HT-29 (cell line): ENCODE results near the gene TPSB2. TPM values are rescaled to one million over a fixed set of nuclear protein-coding genes. Genes with fewer than 3 reads are reported as not detected.
"Not testable (repeated sequence)": the region's sequence is repeated elsewhere in the genome, so short reads cannot be mapped to it uniquely, and the experiment has no call there.

Source experiments
- DNase-seq: peaks from one replicate; pipeline ENCODE4 v3.0.0-alpha.2; 2015; ENCODE audit warnings: low spot score
- total RNA-seq: library from RNA; depleted of rRNA; stranded (reverse); fragments of >200 nt; shearing (Covaris generic); gene quantifications from 2 replicates; pipeline ENCODE4 v1.2.3, GENCODE V29; 2014

The TPSB2 gene
- total RNA-seq, 1 experiment from 2014 or later, result not detected

GRCh38 chr16:1261131-1261892 is 31.3 kb upstream of the TPSB2 start:
- no peak for DNase-seq

DNA sequence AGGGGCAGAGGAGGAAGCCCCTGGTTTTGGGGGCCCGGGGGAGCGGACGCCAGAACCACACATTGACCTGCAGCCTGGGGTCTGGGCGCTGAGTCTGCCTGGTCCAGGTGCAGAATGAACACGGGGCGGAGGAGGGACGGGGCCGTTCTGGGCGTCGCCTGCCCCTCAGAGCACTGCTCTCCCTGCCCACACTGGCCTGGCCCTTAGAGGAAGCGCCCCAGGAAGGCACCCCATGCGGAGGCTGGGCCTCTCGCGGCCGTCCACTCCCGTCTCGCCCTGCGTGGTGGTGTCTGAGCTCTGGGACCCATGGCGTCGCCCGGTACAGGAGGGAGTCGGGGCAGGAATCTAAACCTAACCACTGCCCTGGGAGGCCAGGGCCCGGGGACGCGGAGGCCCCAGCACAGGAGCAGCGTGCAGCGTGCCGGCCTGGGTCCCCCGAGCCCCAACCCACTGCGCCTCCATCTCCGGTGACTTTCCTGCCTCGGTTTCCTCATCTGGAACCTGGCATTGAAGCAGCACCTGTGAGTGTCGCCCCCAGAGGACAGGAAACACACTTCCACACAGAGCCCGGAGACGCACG is 30.2 kb upstream of the TPSB2 start:
- DNase-seq, result no peak

DNA sequence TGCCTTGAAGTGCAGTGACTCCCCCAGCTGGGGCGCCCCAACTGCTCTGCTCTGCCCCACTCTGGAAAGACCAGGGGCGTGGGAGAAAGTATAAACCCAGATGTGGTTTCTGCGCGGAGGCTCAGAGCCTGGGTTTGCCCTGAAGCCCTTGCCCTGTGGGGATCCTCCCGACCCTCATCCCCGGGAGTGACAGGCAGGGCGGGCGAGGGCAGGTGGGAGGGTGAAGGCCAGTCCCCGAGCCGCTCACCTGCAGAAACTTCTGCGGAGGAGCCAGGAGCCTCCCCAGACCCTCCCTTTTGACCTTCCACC is 29.7 kb upstream of the TPSB2 start:
- DNase-seq, result no peak

- DNase-seq, result no peak
Observed at GRCh38 chr16:1258906-1259759, 29.1 kb upstream of the TPSB2 start.

DNA sequence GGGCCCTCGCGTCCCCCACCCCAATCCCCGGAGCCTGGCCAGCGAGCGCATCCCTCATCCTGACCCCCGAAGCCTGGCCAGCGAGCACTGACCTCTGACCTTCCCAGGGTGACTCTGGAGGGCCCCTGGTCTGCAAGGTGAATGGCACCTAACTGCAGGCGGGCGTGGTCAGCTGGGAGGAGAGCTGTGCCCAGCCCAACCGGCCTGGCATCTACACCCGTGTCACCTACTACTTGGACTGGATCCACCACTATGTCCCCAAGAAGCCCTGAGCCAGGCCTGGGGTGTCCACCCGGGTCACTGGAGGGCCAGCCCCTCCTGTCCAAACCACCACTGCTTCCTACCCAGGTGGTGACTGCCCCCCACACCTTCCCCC is 28.2 kb upstream of the TPSB2 start:
- no peak for DNase-seq

- DNase-seq, result no peak
Observed at GRCh38 chr16:1257561-1258224, 27.7 kb upstream of the TPSB2 start.

GRCh38 chr16:1256874-1257322 is 26.9 kb upstream of the TPSB2 start:
- DNase-seq, result no peak

- not testable (repeated sequence) for DNase-seq
Observed at GRCh38 chr16:1256296-1256873, 26.4 kb upstream of the TPSB2 start.

GRCh38 chr16:1255276-1256122 is 25.5 kb upstream of the TPSB2 start, which contains the start of gene TPSD1:
TSS of gene TPSD1 (plus strand) at chr16:1256069. CDS start at chr16:1256281, 212 bp downstream.
- DNase-seq, result not testable (repeated sequence)

DNA sequence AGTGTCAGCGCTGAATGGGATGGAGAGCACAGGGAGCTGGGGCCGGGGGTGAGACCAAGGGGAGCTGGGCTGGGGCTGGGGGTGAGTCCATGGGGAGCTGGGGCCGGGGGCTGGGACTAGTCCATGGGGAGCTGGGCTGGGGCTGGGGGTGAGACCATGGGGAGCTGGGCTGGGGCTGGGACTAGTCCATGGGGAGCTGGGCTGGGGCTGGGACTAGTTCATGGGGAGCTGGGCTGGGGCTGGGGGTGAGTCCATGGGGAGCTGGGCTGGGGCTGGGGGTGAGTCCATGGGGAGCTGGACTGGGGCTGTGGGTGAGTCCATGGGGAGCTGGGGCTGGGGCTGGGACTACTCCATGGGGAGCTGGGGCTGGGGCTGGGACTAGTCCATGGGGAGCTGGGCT is 24.8 kb upstream of the TPSB2 start:
- DNase-seq, result not testable (repeated sequence)

DNA sequence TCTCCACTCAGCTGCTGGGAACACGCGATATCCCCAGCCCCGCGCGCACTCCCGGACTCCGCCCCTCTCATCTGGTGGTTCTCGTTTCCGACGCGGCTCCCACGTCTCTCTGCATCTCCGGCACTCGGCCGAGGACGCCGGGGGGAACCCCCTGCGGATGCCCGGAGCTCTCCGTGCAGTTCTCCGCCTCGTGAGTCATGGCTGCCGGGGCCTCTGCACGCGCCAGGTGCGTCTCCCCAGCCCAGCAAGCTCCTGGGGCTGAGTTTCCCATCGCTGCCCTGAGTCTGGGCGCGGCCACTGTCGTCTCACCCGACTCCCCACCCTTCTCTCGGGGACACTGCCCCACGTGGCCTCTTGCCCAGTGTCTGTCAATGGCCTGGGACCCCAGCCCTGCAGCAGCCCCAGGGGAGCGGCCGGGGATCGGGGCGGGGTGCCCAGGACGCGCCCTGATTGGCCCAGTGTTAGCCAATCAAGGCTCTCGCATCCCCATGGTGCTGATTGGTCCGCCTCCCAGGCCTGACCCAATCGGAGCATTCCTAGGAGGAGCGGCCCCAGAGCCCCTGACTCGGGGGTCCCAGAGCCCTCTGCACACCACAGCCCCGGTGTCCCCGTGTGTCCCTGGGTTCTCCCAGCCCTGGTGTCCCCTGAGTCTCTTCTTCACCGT is 23.8 kb upstream of the TPSB2 start:
- DNase-seq, result not testable (repeated sequence)

- DNase-seq, result not testable (repeated sequence)
Observed at GRCh38 chr16:1249031-1249755, 19.2 kb upstream of the TPSB2 start.

GRCh38 chr16:1247903-1248537 is 18.0 kb upstream of the TPSB2 start:
- not testable (repeated sequence) for DNase-seq

- DNase-seq, result no peak
Observed at GRCh38 chr16:1245452-1246020, 15.6 kb upstream of the TPSB2 start.

GRCh38 chr16:1244881-1245280 is 14.9 kb upstream of the TPSB2 start:
- no peak for DNase-seq

DNA sequence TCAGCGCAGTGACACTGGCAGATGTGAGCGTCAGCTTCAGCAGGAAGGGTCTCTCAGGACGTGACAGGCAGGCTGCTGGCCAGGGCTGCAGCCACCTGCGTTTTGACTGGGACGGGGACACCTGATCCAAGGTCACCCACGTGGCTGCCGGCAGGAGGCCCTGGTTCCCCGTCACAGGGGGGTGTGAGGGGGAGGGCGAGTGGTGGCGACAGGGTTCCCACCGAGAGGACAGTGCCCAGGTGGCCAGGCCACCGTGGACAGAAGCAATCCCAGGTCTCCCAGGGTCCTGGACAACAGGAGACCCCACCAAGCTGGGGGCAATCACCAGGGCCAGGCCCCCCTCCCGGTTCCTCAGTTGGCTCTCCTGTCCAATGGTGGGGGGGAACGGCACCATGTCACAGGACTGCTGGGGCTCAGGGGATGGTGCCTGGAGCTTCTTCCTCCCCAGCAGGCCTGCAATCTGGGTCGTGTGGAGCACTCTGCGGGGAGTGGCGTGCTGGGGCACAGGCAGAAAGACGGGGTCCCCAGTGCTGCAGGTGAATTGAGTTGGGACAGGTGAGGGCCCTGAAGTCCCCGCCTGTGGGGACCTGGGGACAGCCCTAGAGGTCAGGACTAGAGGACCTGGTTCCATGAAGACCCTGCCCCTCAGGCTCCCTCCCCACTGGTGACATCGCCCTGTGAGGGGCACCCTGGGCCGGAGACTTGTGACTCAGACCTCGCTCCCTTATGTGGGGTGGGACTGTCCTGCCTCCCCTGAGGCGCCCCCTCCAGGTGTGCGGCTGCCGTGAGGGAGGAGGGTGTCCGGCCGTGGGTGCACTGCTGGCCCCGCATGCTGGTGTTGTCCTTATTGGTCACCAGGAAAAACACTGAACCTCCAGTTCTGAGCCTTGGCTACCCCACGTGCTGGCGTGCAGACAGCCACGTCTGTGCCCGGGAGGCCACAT is 14.2 kb upstream of the TPSB2 start:
- not testable (repeated sequence) for DNase-seq

DNA sequence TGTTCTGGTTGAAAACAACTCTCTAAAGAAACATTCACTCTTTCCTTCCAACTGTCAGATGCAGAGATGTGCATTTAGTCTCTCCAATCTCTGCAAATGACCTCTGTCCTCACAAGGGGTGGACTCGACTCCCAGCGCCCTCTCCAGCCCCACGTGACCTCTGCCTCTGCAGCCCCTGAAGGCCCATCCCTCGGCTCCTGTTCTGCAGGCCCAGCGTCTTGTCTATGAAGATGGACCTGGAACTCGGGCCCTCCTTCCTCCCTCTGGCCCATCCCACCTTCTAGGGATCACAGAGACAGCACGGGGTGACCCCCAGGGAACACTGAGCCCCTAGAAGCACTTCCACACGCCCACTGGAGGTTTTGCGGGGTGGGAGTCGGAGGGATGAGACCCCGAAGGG is 13.4 kb upstream of the TPSB2 start:
- not testable (repeated sequence) for DNase-seq
